ENCODE data around the gene KARS1.

The KARS1 gene

GRCh38 chr16:75640598-75640997 is 6.9 kb downstream of the KARS1 start:
- peaks cover 10% of the 10 kb centered on the region for H3K36me3 Mint-ChIP-seq
- H3K27me3 Mint-ChIP-seq = no peaks in the 10 kb centered on the region
- no peak overlapping the region for H3K4me3 Mint-ChIP-seq
- H3K27ac Mint-ChIP-seq = peak overlapping the region; percentile 22
- peaks cover 46% of the 10 kb centered on the region for H3K4me1 Mint-ChIP-seq (ENCODE audit: low read depth)
- H3K9me3 Mint-ChIP-seq (ENCODE audit: low read depth) = no peaks in the 10 kb centered on the region

GRCh38 chr16:75635036-75635435 is 12.4 kb downstream of the KARS1 start:
- H3K36me3 Mint-ChIP-seq = peaks cover 11% of the 10 kb centered on the region

GRCh38 chr16:75632857-75633256 is 14.6 kb downstream of the KARS1 start:
- Mint-ChIP-seq H3K27ac (no peak overlapping the region), H3K4me3 (no peak overlapping the region), H3K9me3 (ENCODE audit: low read depth) (no peaks in the 10 kb centered on the region), H3K36me3 (peaks cover 18% of the 10 kb centered on the region), H3K27me3 (no peaks in the 10 kb centered on the region), H3K4me1 (ENCODE audit: low read depth) (peaks cover 19% of the 10 kb centered on the region)

More at GRCh38 chr16:75635036-75635435, 12.4 kb downstream of the KARS1 start:
- H3K4me1 Mint-ChIP-seq (ENCODE audit: low read depth) = peaks cover 8% of the 10 kb centered on the region
- no peaks in the 10 kb centered on the region for H3K9me3 Mint-ChIP-seq (ENCODE audit: low read depth)
- H3K27me3 Mint-ChIP-seq = no peaks in the 10 kb centered on the region
- no peak overlapping the region for H3K4me3 Mint-ChIP-seq
- H3K27ac Mint-ChIP-seq = peak overlapping the region; percentile 8

GRCh38 chr16:75630052-75630451 is 17.4 kb downstream of the KARS1 start:
- no peak overlapping the region for H3K4me3 Mint-ChIP-seq
- peaks cover 34% of the 10 kb centered on the region for H3K4me1 Mint-ChIP-seq (ENCODE audit: low read depth)
- no peaks in the 10 kb centered on the region for H3K27me3 Mint-ChIP-seq
- peaks cover 29% of the 10 kb centered on the region for H3K36me3 Mint-ChIP-seq
- H3K9me3 Mint-ChIP-seq (ENCODE audit: low read depth) = no peaks in the 10 kb centered on the region
- H3K27ac Mint-ChIP-seq = no peak overlapping the region

GRCh38 chr16:75629132-75629531 is 18.3 kb downstream of the KARS1 start:
- peaks cover 33% of the 10 kb centered on the region for H3K36me3 Mint-ChIP-seq
- H3K4me1 Mint-ChIP-seq (ENCODE audit: low read depth) = peaks cover 36% of the 10 kb centered on the region
- no peaks in the 10 kb centered on the region for H3K27me3 Mint-ChIP-seq
- peak overlapping the region; percentile 2 for H3K4me3 Mint-ChIP-seq
- peak overlapping the region; percentile 56 for H3K27ac Mint-ChIP-seq
- H3K9me3 Mint-ChIP-seq (ENCODE audit: low read depth) = no peaks in the 10 kb centered on the region

- Mint-ChIP-seq H3K27ac (peak overlapping the region; percentile 69), H3K4me3 (no peak overlapping the region), H3K4me1 (ENCODE audit: low read depth) (peaks cover 38% of the 10 kb centered on the region), H3K9me3 (ENCODE audit: low read depth) (no peaks in the 10 kb centered on the region), H3K36me3 (peaks cover 33% of the 10 kb centered on the region), H3K27me3 (no peaks in the 10 kb centered on the region)
Observed at GRCh38 chr16:75628351-75628750, 19.1 kb downstream of the KARS1 start.

GRCh38 chr16:75627851-75628250 is 19.6 kb downstream of the KARS1 start:
- Mint-ChIP-seq H3K4me1 (ENCODE audit: low read depth) (peaks cover 41% of the 10 kb centered on the region), H3K27me3 (no peaks in the 10 kb centered on the region), H3K27ac (peak overlapping the region; percentile 69), H3K9me3 (ENCODE audit: low read depth) (no peaks in the 10 kb centered on the region), H3K4me3 (peak overlapping the region; percentile 14), H3K36me3 (peaks cover 31% of the 10 kb centered on the region)

GRCh38 chr16:75626806-75627205 is 20.7 kb downstream of the KARS1 start:
- H3K27me3 Mint-ChIP-seq = no peaks in the 10 kb centered on the region
- H3K27ac Mint-ChIP-seq = peak overlapping the region; percentile 69
- H3K9me3 Mint-ChIP-seq (ENCODE audit: low read depth) = no peaks in the 10 kb centered on the region
- peaks cover 31% of the 10 kb centered on the region for H3K36me3 Mint-ChIP-seq
- H3K4me1 Mint-ChIP-seq (ENCODE audit: low read depth) = peaks cover 49% of the 10 kb centered on the region
- H3K4me3 Mint-ChIP-seq = peak overlapping the region; percentile 32

- Mint-ChIP-seq H3K27me3 (no peaks in the 10 kb centered on the region), H3K27ac (peak overlapping the region; percentile 46), H3K9me3 (ENCODE audit: low read depth) (no peaks in the 10 kb centered on the region), H3K4me3 (peak overlapping the region; percentile 51), H3K4me1 (ENCODE audit: low read depth) (peaks cover 67% of the 10 kb centered on the region), H3K36me3 (peaks cover 33% of the 10 kb centered on the region)
Observed at GRCh38 chr16:75624921-75625334, 22.5 kb downstream of the KARS1 start.

GRCh38 chr16:75622761-75623605 is 24.5 kb downstream of the KARS1 start, which contains the start of gene ADAT1:
Gene ADAT1 (minus strand): TSS chr16:75623281. CDS start chr16:75620799, 2,482 bp downstream.
- Mint-ChIP-seq H3K27ac (peak within 1 kb of the TSS; percentile 95), H3K9me3 (ENCODE audit: low read depth) (no peaks in the 10 kb centered on the region), H3K4me3 (peak within 1 kb of the TSS; percentile 97), H3K27me3 (no peaks in the 10 kb centered on the region), H3K4me1 (ENCODE audit: low read depth) (peaks cover 54% of the 10 kb centered on the region), H3K36me3 (peaks cover 26% of the 10 kb centered on the region)

GRCh38 chr16:75621170-75621477 is 26.3 kb downstream of the KARS1 start:
- Mint-ChIP-seq H3K27ac (peak overlapping the region; percentile 95), H3K36me3 (peaks cover 18% of the 10 kb centered on the region), H3K9me3 (ENCODE audit: low read depth) (no peaks in the 10 kb centered on the region), H3K4me3 (peak overlapping the region; percentile 97), H3K4me1 (ENCODE audit: low read depth) (peaks cover 43% of the 10 kb centered on the region), H3K27me3 (no peaks in the 10 kb centered on the region)

- peaks cover 13% of the 10 kb centered on the region for H3K36me3 Mint-ChIP-seq
- peak overlapping the region; percentile 73 for H3K27ac Mint-ChIP-seq
- H3K4me3 Mint-ChIP-seq = peak overlapping the region; percentile 97
Observed at GRCh38 chr16:75620326-75621169, 26.9 kb downstream of the KARS1 start.

GRCh38 chr16:75618780-75619179 is 28.7 kb downstream of the KARS1 start:
- Mint-ChIP-seq H3K36me3 (peaks cover 10% of the 10 kb centered on the region), H3K27ac (no peak overlapping the region), H3K4me3 (no peak overlapping the region), H3K27me3 (no peaks in the 10 kb centered on the region), H3K4me1 (ENCODE audit: low read depth) (peaks cover 40% of the 10 kb centered on the region), H3K9me3 (ENCODE audit: low read depth) (no peaks in the 10 kb centered on the region)

More at GRCh38 chr16:75620326-75621169, 26.9 kb downstream of the KARS1 start:
- H3K27me3 Mint-ChIP-seq = no peaks in the 10 kb centered on the region
- H3K4me1 Mint-ChIP-seq (ENCODE audit: low read depth) = peaks cover 41% of the 10 kb centered on the region
- no peaks in the 10 kb centered on the region for H3K9me3 Mint-ChIP-seq (ENCODE audit: low read depth)

- peaks cover 30% of the 10 kb centered on the region for H3K4me1 Mint-ChIP-seq (ENCODE audit: low read depth)
- H3K4me3 Mint-ChIP-seq = peak overlapping the region; percentile 23
- H3K27me3 Mint-ChIP-seq = no peaks in the 10 kb centered on the region
- peak overlapping the region; percentile 75 for H3K27ac Mint-ChIP-seq
- H3K36me3 Mint-ChIP-seq = peaks cover 10% of the 10 kb centered on the region
- no peaks in the 10 kb centered on the region for H3K9me3 Mint-ChIP-seq (ENCODE audit: low read depth)
Observed at GRCh38 chr16:75617121-75617520, 30.3 kb downstream of the KARS1 start.

GRCh38 chr16:75616521-75617010 is 30.9 kb downstream of the KARS1 start:
- Mint-ChIP-seq H3K36me3 (peaks cover 10% of the 10 kb centered on the region), H3K27ac (peak overlapping the region; percentile 75), H3K4me1 (ENCODE audit: low read depth) (peaks cover 25% of the 10 kb centered on the region), H3K4me3 (peak overlapping the region; percentile 33), H3K9me3 (ENCODE audit: low read depth) (no peaks in the 10 kb centered on the region), H3K27me3 (no peaks in the 10 kb centered on the region)

Measured in activated naive CD8-positive, alpha-beta T cell (primary cell).